GM18909 (cell line): Measurements from ENCODE around the gene PHACTR2.
"Not testable (repeated sequence)": the region's sequence is repeated elsewhere in the genome, so short reads cannot be mapped to it uniquely, and the experiment has no call there.

Experiments used
- ATAC-seq: cut with Tn5 transposase; IDR thresholded peaks from one replicate; pipeline ENCODE4 v1.9.1; 2021; ENCODE audit warnings: mild to moderate bottlenecking; ENCODE audit not compliant: unreplicated experiment, poor library complexity

PHACTR2 gene

DNA sequence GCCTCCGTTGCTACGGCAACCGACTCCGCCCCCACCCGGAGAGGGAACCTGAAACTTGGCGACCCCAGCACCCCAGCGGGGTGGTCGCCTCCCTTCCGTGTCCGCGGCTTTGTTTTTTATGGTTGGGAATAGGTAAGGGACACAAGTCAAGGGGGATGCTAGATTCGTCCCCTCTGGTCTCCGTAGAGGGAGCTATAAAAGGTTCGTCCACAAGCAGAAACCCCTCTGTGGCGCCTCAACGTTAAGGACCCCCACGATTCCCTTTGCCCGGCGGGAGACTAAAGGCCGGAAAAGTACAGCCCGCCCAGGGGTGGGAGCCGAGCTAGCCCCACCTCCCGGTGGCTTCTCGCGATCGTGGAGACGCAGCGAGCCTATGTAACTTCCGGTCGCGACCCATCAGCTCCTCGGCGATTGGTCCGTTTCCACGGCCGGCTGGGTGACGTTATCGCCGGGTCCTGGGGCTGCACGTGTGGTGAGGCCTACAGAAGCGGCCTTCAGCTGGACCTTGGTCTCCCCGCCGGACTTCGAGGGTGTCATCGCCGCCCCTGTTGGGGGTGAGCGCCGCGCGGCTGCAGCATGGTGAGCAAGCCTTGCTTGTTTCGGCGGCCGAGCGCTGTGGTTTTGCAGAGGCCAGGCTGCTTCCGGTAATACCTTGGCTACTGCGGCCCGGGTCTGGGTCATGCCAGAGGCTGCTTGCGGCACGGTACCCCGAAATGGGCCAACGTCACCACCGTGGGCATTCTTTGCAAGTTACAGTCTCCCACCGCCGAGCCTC lies 165.3 kb downstream of the PHACTR2 start, which contains the start of gene LTV1:
Gene LTV1, plus strand, starts transcription at position 437 of the 775 bp plus-strand sequence. Its CDS starts 140 bp downstream, at position 577.
- ATAC-seq: peak; percentile 100

DNA sequence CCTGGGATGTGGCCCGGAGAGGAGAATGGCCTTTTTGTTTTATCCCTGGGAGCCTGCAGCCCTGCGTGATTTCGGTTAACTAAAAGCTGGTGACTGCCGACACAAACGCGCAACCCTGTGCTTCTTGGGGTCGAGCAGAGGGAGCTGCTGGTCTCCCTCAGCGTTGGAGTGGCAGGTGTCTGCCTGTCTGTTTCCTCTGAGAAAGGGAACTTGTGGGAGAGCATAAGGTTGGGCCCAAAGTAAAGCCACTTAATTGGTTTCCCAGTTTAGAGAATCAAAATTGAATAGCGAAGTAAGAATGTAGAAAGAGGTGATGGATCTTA lies 165.9 kb downstream of the PHACTR2 start:
- ATAC-seq: peak; percentile 9

DNA sequence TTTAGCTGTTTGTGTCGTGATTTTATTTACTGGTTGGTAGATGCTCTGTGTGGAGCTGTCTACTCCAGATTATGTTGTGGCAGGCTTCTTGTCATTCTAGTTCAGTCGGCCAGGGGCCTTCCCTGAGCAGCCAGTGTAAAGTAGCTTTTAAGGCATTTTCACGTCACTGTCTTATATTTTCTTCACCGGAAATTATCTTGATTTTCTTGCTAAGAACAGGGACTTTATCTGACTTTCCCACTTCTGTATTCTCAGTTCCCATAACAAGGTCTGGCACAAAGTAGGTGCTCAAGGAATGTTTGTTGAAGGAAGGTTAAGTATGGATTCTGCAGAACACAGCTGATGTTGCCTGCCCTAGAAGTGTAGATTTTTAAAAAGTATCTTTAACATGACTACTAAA lies 166.2 kb downstream of the PHACTR2 start:
- ATAC-seq: no peak

DNA sequence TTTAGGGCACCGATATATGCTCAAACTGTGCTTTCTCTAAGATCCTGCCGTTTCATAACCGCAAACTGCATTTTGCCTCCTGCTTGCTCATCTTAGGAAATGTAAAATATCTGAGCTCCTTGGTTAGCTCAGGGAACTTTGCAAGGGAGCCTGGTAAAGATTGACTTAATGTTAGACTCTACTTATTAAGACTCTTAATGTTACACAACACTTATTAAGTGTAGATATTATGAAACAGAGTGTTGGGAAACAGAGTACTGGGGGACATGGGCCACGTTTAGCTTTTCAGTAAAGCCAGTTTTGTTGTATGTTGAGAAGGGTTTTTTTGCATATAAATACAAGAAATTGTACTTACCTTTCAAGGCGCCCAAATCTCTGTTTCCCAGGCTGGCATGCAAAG lies 167.3 kb downstream of the PHACTR2 start:
- no peak for ATAC-seq

DNA sequence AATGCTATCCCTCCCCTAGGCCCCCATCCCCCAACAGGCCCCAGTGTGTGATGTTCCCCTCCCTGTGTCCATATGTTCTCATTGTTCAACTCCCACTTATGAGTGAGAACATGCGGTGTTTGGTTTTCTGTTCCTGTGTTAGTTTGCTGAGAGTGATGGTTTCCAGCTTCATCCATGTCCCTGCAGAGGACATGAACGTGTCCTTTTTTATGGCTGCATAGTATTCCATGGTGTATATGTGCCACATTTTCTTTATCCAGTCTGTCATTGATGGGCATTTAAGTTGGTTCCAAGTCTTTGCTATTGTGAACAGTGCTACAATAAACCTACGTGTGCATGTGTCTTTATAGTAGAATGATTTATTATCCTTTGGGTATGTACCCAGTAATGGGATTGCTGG lies 173.9 kb downstream of the PHACTR2 start:
- not testable (repeated sequence) for ATAC-seq

DNA sequence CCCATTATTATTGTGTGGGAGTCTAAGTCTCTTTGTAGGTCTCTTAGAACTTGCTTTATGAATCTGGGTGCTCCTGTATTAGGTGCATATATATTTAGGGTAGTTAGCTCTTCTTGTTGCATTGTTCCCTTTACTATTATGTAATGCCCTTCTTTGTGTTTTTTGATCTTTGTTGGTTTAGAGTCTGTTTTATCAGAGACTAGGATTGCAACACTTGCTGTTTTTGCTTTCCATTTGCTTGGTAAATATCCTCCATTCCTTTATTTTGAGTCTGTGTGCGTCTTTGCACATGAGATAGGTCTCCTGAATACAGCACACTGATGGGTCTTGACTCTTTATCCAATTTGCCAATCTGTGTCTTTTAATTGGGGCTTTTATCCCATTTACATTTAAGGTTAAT lies 177.3 kb downstream of the PHACTR2 start:
- ATAC-seq: not testable (repeated sequence)

DNA sequence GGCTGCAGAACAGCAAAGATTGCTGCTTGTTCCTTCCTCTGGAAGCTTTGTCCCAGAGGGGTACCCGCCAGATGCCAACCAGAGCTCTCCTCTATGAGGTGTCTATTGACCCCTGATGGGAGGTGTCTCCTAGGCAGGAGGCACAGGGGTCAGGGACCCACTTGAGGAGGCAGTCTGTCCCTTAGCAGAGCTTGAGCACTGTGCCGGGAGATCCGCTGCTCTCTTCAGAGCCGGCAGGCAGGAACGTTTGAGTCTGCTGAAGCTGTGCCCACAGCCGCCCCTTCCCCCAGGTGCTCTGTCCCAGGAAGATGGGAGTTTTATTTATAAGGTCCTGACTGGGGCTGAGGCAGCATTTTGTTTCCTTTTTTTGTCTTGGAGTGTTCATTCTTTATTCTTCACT lies 179.0 kb downstream of the PHACTR2 start:
- ATAC-seq: not testable (repeated sequence)

DNA sequence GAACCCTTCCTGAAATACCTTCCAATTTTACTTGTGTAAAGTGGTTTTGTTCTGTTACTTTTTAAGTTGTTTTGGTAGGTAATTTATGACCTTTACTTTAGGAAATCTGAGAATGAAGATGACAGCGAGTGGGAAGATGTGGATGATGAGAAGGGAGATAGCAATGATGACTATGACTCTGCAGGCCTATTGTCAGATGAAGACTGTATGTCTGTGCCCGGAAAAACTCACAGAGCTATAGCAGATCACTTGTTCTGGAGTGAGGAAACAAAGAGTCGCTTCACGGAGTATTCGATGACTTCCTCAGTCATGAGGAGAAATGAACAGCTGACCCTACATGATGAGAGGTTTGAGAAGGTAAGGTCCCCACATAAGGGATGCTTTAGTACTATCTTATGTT lies 179.9 kb downstream of the PHACTR2 start:
- no peak for ATAC-seq

DNA sequence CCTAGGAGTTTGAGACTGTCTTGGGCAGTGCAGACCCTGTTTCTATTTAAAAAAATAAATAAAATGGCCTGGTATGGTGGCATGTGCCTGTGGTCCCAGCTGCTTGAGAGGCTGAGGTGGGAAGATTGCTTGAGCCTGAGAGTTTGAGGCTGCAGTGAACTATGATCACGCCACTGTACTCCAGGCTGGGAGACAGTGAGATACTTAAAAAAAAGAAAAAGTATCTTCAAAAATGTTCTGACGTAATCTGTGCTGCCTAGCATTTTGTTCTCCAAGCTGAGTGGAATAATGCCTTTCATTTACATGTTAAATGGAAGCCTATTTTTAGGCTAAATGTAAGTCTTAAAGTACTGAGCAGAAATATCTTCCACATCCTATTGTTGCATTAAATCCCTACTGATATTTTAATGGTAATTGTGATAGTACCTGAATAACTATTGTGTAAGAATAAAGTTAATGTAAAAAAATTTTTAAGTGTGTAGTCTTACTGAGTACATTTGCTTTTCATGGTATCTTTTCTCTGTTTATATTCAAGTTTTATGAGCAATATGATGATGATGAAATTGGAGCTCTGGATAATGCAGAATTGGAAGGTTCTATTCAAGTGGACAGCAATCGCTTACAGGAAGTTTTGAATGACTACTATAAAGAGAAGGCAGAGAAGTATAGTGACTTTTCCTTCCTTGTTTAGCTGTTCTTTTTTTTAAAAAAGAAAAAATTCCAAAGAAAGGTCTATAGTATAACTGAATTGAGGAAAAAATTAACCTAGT lies 182.3 kb downstream of the PHACTR2 start:
- no peak for ATAC-seq

DNA sequence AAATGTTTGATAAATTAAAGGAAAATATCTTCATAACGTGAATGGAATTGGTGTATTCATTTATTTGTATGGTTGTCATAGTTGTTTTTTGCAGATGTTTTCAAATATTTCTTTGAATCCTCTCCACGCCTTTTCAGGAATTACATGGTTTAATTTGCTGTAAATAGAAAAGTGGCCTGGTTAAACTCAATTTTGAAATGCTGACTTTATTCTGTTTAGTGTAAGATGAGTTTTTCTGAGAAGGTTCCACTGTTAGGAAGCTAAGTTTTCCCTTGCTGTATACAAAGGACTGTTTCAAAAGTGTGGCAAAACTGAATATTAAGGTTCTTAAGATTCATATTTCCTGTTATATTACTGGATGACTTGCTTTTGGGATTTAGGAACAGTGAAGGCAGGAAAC lies 186.0 kb downstream of the PHACTR2 start:
- no peak for ATAC-seq

DNA sequence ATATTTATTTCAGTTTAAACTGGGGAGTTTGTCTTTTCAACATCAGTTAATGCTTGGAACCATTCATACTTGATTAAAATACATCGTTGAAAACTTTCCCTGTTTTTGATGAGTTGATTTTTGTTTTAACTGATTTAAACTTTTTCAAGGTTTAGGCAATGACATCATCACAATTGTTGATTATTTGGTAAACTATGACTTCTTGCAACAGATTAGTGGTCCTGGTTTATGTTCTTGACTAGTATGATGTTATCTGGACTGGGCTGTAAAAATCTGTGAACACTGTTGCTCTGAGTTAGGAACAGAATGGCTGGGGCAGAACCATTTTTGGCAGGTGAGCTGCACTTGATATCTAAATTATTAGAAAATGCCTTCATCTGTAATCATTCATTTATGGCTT lies 186.5 kb downstream of the PHACTR2 start, which contains the start of gene ZC2HC1B:
Gene ZC2HC1B, plus strand, starts transcription at position 241 of the 400 bp plus-strand sequence. Its CDS starts 66 bp downstream, at position 307.
- ATAC-seq: no peak

DNA sequence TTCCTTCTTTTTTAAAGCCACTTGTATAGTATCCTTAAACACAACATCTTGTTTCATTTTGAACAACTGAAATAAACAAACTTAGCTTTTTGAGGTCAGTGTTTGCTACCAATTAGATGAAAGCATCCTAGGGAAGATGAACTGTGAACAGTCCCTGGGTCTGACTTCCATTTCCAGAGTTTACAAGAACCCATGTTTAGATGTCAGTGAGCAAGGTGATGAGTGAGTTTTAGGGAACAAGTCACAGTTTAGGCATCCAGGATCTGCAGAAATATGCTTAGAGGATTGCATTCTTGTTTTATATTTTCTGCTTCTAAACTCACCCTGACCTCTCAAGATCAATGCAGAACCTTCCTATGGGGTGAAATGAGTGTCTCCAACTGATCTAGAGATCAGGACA lies 189.5 kb downstream of the PHACTR2 start:
- no peak for ATAC-seq

DNA sequence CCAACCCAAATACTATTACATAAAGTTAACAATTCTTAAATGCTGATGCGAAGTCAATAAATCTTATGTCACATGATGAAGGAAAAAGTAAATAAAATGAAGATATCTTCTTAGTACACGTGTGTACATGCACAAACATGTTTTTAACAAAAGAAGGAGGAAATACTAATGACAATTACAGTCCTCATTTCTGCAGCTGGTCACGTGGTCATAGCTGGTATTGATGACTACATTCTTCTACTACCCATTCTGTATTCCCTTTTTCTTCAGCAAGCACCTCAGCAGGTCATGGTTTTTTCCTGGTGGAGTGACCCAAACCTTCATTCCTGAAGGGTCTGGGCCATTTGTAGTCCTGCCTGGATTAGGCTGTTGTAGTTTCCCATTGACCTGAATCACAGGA lies 191.0 kb downstream of the PHACTR2 start:
- not testable (repeated sequence) for ATAC-seq

DNA sequence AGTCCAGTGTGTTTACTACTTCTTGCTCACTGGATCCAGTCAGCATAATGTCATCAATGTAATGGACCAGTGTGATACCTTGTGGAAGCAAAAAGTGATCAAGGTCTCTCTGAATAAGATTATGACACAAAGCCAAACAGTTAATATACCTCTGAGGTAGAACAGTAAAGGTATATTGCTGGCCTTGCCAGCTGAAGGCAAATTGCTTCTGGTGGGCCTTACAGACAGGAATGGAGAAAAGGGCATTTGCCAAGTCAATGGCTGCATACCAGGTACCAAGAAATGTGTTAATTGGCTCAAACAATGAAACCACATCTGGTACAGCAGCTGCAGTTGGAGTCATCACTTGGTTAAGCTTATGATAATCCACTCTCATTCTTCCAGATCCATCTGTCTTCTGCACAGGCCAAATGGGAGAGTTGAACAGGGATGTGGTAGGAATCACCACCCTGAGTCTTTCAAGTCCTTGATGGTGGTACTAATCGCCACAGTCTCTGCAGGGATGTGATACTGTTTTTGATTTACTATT lies 193.5 kb downstream of the PHACTR2 start:
- ATAC-seq: not testable (repeated sequence)

DNA sequence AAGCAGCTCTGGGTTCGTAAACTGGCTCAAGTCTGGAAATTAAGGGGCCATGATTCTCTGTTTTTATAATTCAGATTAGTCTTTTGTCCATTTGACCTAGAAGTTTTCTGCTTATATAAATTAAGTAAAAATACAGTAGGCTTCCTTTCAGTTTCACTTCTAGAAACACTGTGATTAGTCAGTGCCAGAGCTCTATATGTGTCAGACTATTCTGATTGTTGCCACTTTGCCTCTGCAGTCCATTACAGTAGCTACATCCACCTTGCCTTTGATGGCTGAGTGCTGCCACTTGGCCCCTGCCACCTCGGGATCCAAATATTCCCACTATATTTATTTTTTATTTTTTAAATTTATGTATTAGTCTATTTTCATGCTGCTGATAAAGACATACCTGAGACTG lies 194.4 kb downstream of the PHACTR2 start:
- peak; percentile 97 for ATAC-seq

DNA sequence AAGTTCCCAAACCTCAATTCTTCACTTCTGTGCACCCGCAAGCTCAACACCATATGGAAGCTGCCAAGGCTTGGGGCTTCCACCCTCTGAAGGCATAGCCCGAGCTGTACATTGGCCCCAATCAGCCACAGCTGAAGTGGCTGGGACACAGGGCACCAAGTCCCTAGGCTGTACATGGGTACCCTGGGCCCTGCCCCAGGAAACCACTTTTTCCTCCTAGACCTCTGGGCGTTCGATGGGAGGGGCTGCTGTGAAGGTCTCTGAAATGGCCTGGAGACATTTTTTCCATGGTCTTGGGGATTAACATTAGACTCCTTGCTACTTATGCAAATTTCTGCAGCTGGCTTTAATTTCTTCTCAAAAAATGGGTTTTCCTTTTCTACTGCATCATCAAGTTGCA lies 195.8 kb downstream of the PHACTR2 start:
- not testable (repeated sequence) for ATAC-seq

DNA sequence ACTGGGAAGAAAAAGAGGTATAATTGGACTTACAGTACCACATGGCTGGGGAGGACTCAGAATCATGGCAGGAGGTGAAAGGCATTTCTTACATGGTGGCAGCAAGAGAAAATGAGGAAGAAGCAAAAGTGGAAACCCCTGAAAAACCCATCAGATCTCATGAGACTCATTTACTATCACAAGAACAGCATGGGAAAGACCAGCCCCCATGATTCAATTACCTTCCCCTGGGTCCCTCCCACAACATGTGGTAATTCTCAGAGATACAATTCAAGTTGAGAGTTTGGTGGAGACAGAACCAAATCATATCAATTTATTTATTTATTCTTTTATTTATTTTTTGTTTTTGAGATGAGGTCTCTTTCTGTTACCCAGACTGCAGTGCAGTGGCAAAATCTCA lies 196.7 kb downstream of the PHACTR2 start:
- not testable (repeated sequence) for ATAC-seq

DNA sequence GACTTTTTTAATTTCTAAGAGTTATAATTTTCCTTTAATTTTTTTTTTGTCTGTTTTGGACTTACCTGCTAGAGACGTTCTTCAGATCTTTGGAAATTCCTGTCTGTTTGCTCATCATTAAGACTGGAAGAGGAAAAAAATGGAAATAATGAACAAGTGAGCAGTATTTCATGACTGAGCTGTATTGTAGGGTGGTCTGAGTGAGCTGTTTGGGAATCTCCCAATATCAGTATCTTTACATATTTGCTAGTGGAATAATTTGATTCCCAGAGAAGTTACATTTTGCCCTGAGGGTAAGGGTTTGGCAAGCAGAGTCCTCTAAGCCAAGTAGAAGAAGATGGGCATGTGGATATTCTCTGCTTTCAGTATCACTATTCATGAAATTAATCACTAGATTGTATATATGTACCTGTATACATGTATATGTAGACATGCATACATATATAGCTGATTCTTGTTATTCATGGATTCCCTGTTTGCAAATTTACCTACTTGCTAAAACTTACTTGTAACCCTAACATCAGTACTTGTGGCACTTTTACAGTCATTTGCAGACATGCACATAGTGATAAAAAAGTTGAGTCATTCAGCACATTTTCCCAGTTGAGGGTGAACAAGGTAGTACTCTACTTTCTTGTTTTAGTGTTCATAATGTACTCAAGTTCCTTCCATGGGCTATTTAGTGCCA lies 200.0 kb downstream of the PHACTR2 start:
- no peak for ATAC-seq

DNA sequence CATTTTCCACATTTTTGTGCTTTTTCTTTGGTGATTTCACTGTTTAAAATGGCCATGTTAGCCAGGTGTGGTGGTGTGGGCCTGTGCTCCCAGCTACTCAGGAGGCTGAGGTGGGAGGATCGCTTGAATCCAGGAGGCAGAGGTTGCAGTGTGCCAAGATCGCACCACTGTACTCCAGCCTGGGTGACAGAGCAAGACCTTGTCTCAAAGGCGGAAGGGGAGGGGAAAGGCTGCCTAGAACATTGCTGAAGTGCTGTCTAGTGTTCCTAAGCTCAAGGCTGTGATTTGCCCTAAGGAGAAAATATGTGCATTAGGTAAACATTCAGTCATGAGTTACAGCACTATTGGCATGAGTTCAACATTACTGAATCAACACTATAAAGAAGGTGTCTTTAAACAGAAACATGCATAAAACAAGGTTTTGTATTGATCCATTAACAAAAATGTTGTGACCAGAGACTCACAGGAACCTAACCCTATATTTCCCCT lies 200.6 kb downstream of the PHACTR2 start:
- no peak for ATAC-seq

DNA sequence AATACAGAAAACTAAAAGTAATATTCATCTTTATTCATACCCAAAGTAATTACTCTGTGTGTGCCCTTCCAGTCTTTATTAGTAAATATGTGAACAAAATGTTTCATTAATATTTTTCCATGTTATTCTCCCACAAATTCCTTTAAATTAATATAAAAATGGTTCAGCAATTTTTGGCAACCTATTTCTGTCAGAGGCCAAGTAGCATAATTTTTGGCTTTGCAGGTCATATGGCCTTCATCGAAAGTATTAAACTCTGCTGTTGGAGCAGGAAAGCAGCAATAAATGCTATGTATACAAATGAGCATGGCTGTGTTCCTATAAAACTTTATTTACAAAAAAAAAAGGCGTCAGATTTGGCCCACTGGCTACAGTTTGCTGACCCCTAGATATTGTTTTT lies 202.6 kb downstream of the PHACTR2 start:
- no peak for ATAC-seq
